HepG2 (cell line): ENCODE measurements around the gene SERPINI1. TPM values are rescaled to one million over a fixed set of nuclear protein-coding genes. Genes with fewer than 3 reads are reported as not detected.

Experiments
- CENPBD1 ChIP-seq: sonication (generic); formaldehyde crosslinking; IDR thresholded peaks from 2 replicates; pipeline ENCODE4 v1.8.0; 2022; ENCODE audit warnings: missing genetic modification reagents, low read depth, mild to moderate bottlenecking, borderline replicate concordance
- DNMT3B ChIP-seq: conservative IDR thresholded peaks from 2 replicates; pipeline ENCODE4 v1.6.1; 2016; ENCODE audit warnings: missing biosample characterization, control low read depth
- ELF1 ChIP-seq: sonication (generic); formaldehyde crosslinking; IDR thresholded peaks from 2 replicates; pipeline ENCODE4 v1.4.0; 2020; ENCODE audit warnings: missing genetic modification reagents
- HMGXB3 ChIP-seq: sonication (generic); formaldehyde crosslinking; IDR thresholded peaks from 2 replicates; pipeline ENCODE4 v1.4.0; 2020; ENCODE audit warnings: missing genetic modification reagents, borderline replicate concordance
- MTF1 ChIP-seq: sonication (generic); formaldehyde crosslinking; IDR thresholded peaks from 2 replicates; pipeline ENCODE4 v1.5.0; 2020; ENCODE audit warnings: missing genetic modification reagents
- NCOA1 ChIP-seq: sonication (generic); formaldehyde crosslinking; IDR thresholded peaks from 2 replicates; pipeline ENCODE4 v1.9.0; 2021; ENCODE audit warnings: missing genetic modification reagents
- PBX2 ChIP-seq: IDR thresholded peaks from 2 replicates; pipeline ENCODE4 v1.6.1; 2016; ENCODE audit warnings: control low read depth
- RBFOX2 ChIP-seq: fragments of 200-400 bp; formaldehyde crosslinking; IDR thresholded peaks from 2 replicates; pipeline ENCODE4 v1.6.1; 2017; ENCODE audit warnings: low read depth, mild to moderate bottlenecking, low read length
- SNRNP70 ChIP-seq: fragments of 200-400 bp; formaldehyde crosslinking; IDR thresholded peaks from 2 replicates; pipeline ENCODE4 v1.6.1; 2017; ENCODE audit warnings: mild to moderate bottlenecking, low read depth, low read length, moderate library complexity
- ZNF841 ChIP-seq: sonication (generic); formaldehyde crosslinking; IDR thresholded peaks from 2 replicates; pipeline ENCODE4 v1.8.1; 2023; ENCODE audit warnings: missing genetic modification reagents, borderline replicate concordance
- polyA plus RNA-seq, 8 experiments: library from polyadenylated mRNA; depleted of rRNA in 3 of 8; stranded (reverse) in 7 of 8; unstranded in 1 of 8; fragments of >200 nt; fragmentation: Illumina TruSeq in 4 of 8; extraction: Trizol in 4 of 8; gene quantifications; 2 replicates each; pipeline versions ENCODE4 v1.2.1 to v1.2.3, GENCODE V29; 2011 to 2016; ENCODE audit warnings: low read depth in 4 of 8, missing spikeins in 1 of 8, mixed read lengths in 1 of 8; ENCODE audit not compliant: insufficient read depth in 1 of 8
- total RNA-seq, 5 experiments: library from RNA; depleted of rRNA; stranded (reverse); fragments of >200 nt; fragmentation: Illumina TruSeq; extraction: Trizol; gene quantifications; 2 replicates each; pipeline ENCODE4 v1.2.3, GENCODE V29; 2016; ENCODE audit warnings: low read depth in 1 of 5

Gene SERPINI1
- total and polyA plus RNA-seq, 2 of the 13 experiments (the other 11 are each of a cell fraction or from before 2014, with no cell fraction given) = 14.7 to 58.0 TPM

GRCh38 chr3:167732313-167733065 lies 3.0 kb upstream of the SERPINI1 start (continued):
- TF ChIP-seq SNRNP70 (no peak), PBX2 (no peak), CENPBD1 (CRISPR knock-in tag) (no peak), HMGXB3 (CRISPR knock-in tag) (no peak), ZNF841 (no peak), RBFOX2 (no peak), NCOA1 (CRISPR knock-in tag) (no peak), MTF1 (CRISPR knock-in tag) (no peak), DNMT3B (CRISPR knock-in tag) (no peak), ELF1 (CRISPR knock-in tag) (no peak)
